ENCODE results near the gene CHTOP. TPM values are rescaled to one million over a fixed set of nuclear protein-coding genes. Genes with fewer than 3 reads are reported as not detected.

Gene CHTOP, protein sequence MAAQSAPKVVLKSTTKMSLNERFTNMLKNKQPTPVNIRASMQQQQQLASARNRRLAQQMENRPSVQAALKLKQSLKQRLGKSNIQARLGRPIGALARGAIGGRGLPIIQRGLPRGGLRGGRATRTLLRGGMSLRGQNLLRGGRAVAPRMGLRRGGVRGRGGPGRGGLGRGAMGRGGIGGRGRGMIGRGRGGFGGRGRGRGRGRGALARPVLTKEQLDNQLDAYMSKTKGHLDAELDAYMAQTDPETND
- 22.8 and 24.0 TPM in 2 replicates for total RNA-seq

DNA sequence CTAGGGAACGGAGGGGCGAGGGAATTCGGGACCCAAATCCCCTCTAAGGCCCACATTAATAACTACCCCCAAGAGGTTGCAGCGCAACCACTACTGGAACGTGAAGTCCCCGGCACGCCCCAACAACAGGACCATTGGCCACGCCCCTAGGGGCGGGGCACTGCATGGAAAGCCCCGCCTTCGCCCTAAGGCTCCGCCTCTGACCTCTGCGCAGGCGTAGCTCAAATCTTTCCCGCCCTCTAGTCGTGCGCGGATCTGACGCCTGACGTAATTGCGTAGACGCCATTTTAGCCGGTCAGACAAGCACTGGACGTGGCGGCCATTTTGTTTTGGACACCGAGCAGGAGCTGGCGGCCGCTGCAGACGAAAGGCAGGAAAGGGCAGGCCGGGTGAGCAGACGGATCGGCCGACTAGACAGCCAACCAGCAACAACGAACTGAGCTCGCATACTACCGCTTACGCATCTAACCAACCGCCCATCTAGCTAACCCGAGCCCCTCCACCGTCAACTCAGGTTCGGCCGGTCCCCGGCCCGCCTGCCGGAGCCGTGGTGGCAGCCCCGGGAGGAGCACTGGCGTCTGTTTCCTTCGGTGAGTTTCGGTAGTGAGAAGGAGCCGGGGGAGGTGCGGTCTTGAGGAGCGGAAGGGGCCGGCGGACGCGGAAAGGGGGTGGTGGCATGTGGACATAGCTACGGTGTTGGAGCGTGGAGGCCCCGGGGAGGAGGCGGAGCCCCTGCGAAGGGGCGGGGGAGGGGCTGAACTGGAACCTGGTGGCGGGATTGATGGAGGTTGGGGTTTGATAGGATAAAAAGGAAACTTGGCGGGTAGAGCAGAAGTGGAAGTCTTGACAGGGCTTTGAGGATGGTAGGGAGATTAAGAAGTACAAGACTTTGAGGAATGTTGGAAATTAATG, at the start of gene CHTOP:
Gene CHTOP (plus strand): TSS at position 313 of the 912 bp plus-strand sequence. CDS start 2,523 bp downstream, outside the sequence.

DNA sequence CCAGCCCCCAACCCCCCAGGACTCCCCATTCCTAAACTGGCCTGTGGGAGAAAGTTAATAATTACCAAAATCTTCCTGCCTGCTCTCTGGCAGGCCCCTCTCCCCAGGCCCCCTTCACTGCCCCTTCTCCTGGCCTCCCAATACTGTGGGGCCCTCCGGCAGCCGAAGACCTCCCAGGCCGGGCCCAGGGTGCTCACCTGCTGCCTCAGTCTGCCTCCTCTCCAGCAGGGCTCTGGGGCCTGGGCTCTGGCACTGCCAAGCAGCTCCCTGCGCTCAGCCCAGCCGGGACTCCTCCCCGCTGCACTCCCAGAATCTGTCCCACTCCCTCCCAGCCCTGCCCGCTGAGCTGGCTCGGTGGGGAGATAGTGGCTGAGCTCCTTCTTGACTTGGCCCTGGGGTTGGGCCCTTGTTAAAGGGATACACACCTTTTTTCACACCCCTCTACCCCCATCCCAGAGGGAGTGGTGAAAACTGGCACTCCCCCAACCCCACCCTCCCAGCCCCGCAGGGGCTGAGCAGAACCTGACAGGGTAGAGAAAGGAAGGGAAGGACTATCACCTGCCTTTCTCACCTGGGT, 21.0 kb upstream of the CHTOP start, which contains the start of gene S100A16:
Gene S100A16 (minus strand): TSS at position 383 of the 577 bp plus-strand sequence. CDS start 4,986 bp downstream, outside the sequence.

DNA sequence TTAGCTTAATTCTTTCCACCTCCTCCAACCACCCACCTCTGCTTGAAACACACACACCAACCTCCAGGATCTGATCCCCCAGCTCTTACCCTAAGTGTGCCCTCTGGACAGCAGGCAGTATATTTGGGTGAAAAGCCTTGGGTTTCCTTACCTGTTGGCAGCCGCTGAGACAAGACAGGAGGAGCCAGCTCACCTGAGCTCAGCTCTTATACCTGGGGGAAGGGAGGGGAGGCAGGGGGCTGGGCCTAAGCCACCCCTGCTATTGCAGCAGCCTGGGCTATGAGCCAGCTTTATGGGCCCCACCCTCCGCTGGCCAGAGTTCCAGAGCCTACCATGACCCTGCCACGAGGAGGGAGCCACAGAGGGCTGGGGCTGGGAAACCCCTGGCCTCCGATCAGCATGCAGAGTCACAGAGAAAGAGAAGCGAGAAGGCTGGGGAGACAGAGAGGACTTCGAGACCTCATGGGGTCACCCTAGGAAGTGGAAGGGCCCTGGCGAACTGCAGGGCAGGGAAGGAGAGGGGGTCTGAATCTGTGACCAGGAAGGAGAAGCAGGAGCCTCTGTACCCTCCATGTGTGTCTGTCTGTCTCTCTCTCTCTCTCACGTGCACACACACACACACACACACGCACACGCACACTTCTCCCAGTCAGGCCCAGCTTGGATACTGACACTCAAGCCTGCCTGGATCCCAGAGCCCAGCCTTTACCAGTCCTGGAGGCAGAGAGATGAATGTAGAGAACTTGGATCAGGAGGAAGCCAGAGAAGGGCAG, 17.5 kb upstream of the CHTOP start, which contains the start of gene S100A14:
Gene S100A14 (minus strand): TSS at position 182 of the 773 bp plus-strand sequence. CDS start 467 bp downstream, outside the sequence.

DNA sequence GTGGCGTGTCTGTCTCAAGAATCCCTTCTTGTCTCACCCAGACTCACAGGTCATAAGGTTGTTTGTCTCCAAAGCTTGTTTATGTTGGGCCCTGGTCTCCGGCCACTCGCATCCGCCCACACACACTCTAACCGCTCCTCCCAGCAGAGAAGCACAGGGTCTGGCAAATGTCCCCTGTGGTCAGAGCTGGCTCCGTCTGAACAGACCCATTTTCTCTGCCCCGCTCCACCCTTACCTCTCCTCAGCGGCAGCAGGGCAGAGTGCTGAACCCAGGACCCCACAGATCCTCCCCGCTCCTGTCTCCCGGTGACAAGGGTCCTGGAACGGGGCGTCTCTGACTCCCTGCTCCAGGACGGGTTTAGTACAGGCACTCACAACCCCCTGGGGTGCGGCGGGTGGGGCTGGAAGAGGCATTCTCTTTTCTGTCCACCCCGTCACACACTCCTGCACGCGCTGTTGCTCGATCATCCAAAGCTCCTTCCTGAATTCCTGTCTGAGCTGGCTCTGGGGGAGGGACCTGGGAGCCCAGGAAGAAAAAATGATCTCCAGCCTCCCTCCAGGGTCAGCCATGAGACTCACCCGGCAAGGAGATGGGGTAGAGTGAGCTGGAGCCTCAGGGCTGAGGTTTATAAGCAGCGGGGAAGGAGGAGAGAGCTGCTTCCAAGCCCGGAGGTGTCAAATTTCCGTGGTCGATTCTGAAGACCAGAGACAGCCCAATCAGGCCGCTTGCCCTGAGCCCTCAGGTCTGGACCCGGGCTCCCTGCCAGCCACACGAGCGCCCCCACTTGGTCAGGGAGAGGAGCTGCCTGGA, 6.8 kb upstream of the CHTOP start, which contains the start of gene S100A13:
Gene S100A13 (minus strand): TSS at position 602 of the 811 bp plus-strand sequence. CDS start 1,033 bp downstream, outside the sequence.

DNA sequence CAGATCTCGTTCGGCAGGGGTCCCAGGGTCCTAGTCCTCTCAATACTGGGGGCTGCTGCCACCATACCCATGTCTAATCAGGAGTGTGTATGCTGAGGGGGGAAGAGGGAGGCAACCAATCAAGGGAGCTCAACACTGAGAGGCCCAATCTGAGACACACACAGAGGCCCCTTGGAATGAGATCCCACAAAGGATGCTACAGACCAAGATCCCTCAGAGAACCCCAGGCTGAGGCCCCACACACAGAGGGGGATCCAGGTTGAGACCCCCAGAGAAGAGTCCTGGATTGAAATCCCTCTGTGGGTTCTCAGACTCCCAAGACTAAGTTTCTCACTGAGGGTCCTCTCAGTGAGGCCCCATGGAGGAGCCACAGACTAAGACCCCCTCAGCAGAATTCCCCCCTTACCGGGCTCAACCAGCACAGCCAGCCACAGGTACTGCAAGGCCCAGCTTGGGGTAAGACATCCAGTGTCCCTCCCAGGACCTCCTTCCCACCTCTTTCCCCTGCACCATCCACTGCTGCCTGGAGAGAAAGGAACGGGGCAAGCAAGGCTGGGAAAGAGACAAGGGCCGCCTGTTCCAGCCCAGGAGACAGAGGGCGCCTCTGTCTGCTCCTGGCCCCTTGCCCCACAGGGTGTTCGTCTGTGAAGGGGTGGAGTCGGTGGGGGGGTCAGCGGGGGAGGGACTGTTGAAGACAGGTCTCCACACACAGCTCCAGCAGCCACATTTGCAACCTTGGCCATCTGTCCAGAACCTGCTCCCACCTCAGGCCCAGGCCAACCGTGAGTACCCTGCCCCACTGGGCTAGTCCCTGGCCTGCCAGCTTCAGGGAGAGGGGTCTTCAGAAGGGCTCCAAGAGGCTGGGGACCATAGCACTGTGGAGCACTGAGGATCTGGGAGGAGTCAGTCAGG, 5.9 kb upstream of the CHTOP start, which contains the start of gene S100A1:
Gene S100A1 (plus strand): TSS at position 720 of the 912 bp plus-strand sequence. CDS start 2,088 bp downstream, outside the sequence.

DNA sequence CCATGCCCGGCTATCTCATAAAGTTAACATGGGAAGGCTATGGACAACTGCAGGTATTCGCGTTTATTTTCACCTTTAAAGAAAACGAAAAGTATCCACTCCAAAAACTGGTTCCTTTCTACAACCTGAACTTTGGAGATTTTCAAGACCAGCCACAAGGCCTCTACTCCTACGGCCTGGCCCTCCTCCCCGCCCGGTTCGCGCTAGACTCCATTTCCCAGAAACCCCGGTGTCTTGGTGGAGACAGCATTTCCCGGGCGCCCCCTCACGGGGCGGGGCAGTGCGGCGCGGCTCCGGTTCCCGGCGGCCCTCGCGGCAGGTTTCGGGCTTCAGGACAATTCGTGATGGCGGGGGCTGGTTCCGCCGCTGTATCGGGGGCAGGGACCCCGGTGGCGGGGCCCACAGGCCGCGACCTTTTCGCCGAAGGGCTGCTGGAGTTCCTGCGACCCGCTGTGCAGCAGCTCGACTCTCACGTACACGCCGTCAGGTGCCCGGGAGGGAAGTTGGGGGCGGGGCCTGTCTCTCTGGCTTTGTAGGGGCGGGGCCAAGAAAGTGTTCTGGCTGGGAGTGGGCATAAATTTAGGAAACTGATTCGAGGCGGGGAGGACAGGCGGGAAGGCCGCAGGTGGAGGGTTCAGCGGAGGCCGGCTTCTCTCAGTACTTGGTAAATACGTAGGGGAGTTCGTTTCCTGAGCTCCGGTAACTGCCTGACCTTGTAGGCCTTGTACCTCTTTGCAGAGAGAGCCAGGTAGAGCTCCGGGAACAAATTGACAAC, 24.7 kb downstream of the CHTOP start, which contains the start of gene SNAPIN:
Gene SNAPIN (plus strand): TSS at position 304 of the 775 bp plus-strand sequence. CDS start 41 bp downstream, at position 345.

DNA sequence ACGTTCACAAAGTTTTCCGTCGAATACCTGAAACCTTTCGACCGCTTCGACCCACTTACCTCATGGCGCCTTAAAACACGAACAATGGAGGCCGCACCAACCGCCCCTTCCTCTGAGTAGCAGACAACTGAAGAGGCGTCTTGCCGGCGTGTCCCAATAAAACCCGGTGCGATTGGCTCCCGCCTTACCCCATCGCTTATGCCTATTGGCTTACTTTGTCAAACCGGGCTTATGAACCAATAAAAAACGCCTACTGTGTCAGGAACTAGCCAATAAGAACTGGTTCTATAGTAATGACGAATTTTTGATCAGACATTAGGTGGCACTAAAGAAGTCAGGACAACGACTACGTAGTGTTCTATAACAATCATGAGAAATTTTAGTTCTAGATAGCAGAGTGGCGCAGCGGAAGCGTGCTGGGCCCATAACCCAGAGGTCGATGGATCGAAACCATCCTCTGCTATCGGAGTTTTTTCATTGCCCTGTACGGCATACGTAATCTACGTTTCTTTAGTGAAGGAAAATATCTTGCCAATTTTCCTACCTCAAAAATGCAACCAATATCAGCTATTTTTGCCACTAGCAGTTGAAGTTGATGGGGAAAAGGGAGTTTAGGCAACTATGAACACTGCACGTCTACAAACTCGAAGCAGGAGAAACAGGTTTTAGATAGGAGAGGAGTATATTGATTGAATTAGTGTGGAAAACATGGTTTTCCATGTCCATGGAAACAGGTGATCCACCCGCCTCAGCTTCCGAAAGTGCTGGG, 37.2 kb downstream of the CHTOP start, which contains the start of gene ILF2:
Gene ILF2 (minus strand): TSS at position 135 of the 769 bp plus-strand sequence. CDS start 71 bp downstream, at position 64.

DNA sequence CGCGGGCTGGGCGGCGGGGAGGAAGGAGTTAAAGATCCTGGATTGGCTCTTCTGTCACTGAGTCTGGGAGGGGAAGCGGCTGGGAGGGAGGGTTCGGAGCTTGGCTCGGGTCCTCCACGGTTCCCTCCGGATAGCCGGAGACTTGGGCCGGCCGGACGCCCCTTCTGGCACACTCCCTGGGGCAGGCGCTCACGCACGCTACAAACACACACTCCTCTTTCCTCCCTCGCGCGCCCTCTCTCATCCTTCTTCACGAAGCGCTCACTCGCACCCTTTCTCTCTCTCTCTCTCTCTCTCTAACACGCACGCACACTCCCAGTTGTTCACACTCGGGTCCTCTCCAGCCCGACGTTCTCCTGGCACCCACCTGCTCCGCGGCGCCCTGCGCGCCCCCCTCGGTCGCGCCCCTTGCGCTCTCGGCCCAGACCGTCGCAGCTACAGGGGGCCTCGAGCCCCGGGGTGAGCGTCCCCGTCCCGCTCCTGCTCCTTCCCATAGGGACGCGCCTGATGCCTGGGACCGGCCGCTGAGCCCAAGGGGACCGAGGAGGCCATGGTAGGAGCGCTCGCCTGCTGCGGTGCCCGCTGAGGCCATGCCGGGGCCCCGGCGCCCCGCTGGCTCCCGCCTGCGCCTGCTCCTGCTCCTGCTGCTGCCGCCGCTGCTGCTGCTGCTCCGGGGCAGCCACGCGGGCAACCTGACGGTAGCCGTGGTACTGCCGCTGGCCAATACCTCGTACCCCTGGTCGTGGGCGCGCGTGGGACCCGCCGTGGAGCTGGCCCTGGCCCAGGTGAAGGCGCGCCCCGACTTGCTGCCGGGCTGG, 44.9 kb downstream of the CHTOP start, which contains the start of gene NPR1:
Gene NPR1 (plus strand): TSS at position 170 of the 818 bp plus-strand sequence. CDS start 421 bp downstream, at position 591.

Other genes with a start within 250 kb of the CHTOP start
- gene S100A8, start 243.0 kb upstream of the CHTOP start, total RNA-seq, result not detected in 2 replicates
- gene S100A7A, start 217.5 kb upstream of the CHTOP start, total RNA-seq, result not detected in 2 replicates
- not detected in 2 replicates for gene S100A7, start 173.4 kb upstream of the CHTOP start, total RNA-seq
- gene S100A6, start 98.1 kb upstream of the CHTOP start, total RNA-seq, result 782 and 910 TPM in 2 replicates
- not detected in 2 replicates for gene S100A5, start 93.1 kb upstream of the CHTOP start, total RNA-seq
- 145 and 248 TPM in 2 replicates for gene S100A4, start 88.3 kb upstream of the CHTOP start, total RNA-seq
- gene S100A3, start 84.8 kb upstream of the CHTOP start, total RNA-seq, result 7.5 and 9.0 TPM in 2 replicates
- 0.16 TPM in 1 of 2 replicates, not detected in the other for gene S100A2, start 68.2 kb upstream of the CHTOP start, total RNA-seq
- gene S100A16, start 20.9 kb upstream of the CHTOP start, total RNA-seq, result 200 and 242 TPM in 2 replicates
- not detected in 2 replicates for gene S100A14, start 17.7 kb upstream of the CHTOP start, total RNA-seq
- 144 and 173 TPM in 2 replicates for gene S100A13, start 6.6 kb upstream of the CHTOP start, total RNA-seq
- gene S100A1, start 5.6 kb upstream of the CHTOP start, total RNA-seq, result not detected in 2 replicates
- gene SNAPIN, start 24.6 kb downstream of the CHTOP start, total RNA-seq, result 56.1 and 65.7 TPM in 2 replicates
- 122 and 128 TPM in 2 replicates for gene ILF2, start 36.9 kb downstream of the CHTOP start, total RNA-seq
- 9.4 and 11.7 TPM in 2 replicates for gene NPR1, start 44.6 kb downstream of the CHTOP start, total RNA-seq
- gene INTS3, start 94.0 kb downstream of the CHTOP start, total RNA-seq, result 21.8 and 27.7 TPM in 2 replicates
- gene SLC27A3, start 141.3 kb downstream of the CHTOP start, total RNA-seq, result 19.1 and 19.5 TPM in 2 replicates